HG02938 (cell line): Measurements from ENCODE around the gene PIK3C3.

ENCODE experiments used
- ATAC-seq: cut with Tn5 transposase; IDR thresholded peaks from one replicate; pipeline ENCODE4 v1.9.1; 2021; ENCODE audit warnings: mild to moderate bottlenecking, moderate library complexity; ENCODE audit not compliant: unreplicated experiment

PIK3C3 gene

DNA sequence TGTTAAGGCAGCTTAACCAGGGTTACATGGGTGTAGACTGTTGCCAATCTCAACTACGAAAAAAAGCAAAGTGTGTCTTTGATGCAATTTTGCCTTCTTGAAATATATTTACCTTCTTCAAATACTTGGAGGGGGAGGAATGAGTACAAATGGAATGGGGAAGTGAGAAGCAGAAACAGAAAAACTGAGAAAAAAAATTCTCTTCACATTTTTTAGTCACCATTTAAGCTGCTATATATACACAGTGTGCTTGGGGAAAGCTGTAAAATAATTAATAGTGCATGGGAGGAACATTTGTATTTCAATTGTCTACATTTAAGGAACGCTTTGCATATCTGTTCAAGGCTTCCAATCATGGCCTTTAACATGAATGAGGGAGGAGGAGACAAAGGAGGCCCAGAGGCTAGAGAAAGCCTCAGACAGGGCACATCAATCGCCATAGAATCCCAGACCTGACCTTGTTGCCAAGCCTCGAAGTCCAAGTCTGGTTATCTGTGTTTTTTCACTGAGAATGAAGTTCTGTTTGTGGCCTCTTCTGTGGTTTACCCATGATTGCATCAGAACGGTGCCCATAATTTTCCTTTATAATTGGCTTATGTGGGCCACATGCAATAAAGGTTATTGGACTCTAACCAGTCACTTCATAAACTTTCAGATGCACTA, 158.6 kb downstream of the PIK3C3 start:
- peak; percentile 48 for ATAC-seq

GRCh38 chr18:42114310-42114943, 159.4 kb downstream of the PIK3C3 start:
- ATAC-seq, result peak; percentile 91

DNA sequence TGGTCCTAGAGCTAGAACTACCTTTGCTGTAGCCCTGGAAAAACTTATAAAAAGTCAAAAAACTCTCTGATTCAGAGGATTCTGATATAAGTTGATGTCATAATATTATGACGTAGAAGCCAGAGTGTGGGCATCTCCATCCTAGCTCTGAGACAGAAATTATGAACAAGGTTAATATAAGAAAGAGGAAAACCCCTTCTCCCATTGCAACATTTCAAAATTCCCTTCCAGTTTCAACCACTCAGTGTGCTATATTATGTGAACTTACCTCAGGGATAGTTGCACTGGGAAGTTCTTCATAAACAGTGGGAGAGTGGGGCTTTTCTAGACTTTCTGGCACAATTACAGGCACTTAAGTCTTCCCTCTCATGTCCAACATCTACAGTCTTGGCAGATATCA, 171.6 kb downstream of the PIK3C3 start:
- no peak for ATAC-seq

- ATAC-seq, result no peak
Measured at GRCh38 chr18:42131066-42131929, 176.3 kb downstream of the PIK3C3 start.

GRCh38 chr18:42131930-42132244, 176.9 kb downstream of the PIK3C3 start:
- ATAC-seq, result no peak
